PFSK-1 (cell line): ENCODE measurements around the gene VGF.

Experiments used
- POLR2AphosphoS5 ChIP-seq: IDR thresholded peaks from 2 replicates; pipeline ENCODE4 v1.6.1; 2012; ENCODE audit warnings: low read depth, mild to moderate bottlenecking, control low read depth, low read length, moderate library complexity
- REST ChIP-seq, 2 experiments: IDR thresholded peaks; 2 replicates each; pipeline versions ENCODE4 v1.6.1 to v1.8.0; 2011 to 2012; ENCODE audit warnings: low read depth in 2 of 2, low read length in 2 of 2, control low read depth in 1 of 2, inconsistent platforms in 1 of 2, mild to moderate bottlenecking in 1 of 2, moderate library complexity in 1 of 2; ENCODE audit not compliant: insufficient read depth in 1 of 2
- SIN3A ChIP-seq: IDR thresholded peaks from 2 replicates; pipeline ENCODE4 v1.6.1; 2012; ENCODE audit warnings: mild to moderate bottlenecking, low read length, moderate library complexity, borderline replicate concordance; ENCODE audit not compliant: insufficient read depth
- TAF1 ChIP-seq: IDR thresholded peaks from 2 replicates; pipeline ENCODE4 v1.6.1; 2012; ENCODE audit warnings: low read length, control low read depth, borderline replicate concordance; ENCODE audit not compliant: insufficient read depth

GRCh38 chr7:101170617-101171441, 5.5 kb upstream of the VGF start:
- TF ChIP-seq SIN3A: no peak
- TF ChIP-seq TAF1: no peak
- TF ChIP-seq REST (IDR thresholded peaks at IDR 0.05; ENCODE audit: insufficient read depth in 1 of 2, low read depth in 2 of 2, low read length in 2 of 2): no peak
- no peak for TF ChIP-seq POLR2AphosphoS5
